ENCODE data around the gene ABCD4.

- TF ChIP-seq CTCF (conservative IDR thresholded peaks at IDR 0.05; ENCODE audit: low read depth, low read length) (no peak), SMC3 (IDR thresholded peaks at IDR 0.05; ENCODE audit: low read depth, low read length) (no peak), BHLHE40 (IDR thresholded peaks at IDR 0.05; ENCODE audit: low read depth, low read length) (no peak), POLR2A (IDR thresholded peaks at IDR 0.05; ENCODE audit: low read depth, low read length) (no peak), NFE2L2 (IDR thresholded peaks at IDR 0.05; ENCODE audit: low read depth, low read length) (no peak)
These were observed 6.0 kb upstream of the ABCD4 start for GRCh38 chr14:74308695-74309094.

All from IMR-90 (cell line).